ENCODE results near the gene ERAL1.

DNA sequence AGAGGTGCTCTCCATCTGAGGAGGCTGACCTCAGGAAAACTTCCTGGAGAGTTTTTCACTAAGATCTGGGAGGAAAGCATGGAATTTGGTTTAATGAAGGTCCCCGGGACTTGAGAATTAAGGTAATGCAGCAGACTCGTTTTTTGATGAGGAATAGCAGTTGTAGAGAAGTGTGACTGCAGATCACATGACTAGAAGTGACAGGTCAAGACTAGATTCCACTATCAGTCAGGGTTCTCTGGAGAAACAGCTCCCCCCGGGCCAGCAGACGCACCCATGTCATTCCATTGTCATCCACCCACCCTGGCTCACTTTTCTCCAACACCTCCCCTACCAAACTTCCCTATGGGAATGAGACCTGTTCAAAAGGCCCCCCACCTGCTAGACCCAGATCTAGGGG, 50.0 kb downstream of the ERAL1 start:
- TF ChIP-seq, protein P1, sequence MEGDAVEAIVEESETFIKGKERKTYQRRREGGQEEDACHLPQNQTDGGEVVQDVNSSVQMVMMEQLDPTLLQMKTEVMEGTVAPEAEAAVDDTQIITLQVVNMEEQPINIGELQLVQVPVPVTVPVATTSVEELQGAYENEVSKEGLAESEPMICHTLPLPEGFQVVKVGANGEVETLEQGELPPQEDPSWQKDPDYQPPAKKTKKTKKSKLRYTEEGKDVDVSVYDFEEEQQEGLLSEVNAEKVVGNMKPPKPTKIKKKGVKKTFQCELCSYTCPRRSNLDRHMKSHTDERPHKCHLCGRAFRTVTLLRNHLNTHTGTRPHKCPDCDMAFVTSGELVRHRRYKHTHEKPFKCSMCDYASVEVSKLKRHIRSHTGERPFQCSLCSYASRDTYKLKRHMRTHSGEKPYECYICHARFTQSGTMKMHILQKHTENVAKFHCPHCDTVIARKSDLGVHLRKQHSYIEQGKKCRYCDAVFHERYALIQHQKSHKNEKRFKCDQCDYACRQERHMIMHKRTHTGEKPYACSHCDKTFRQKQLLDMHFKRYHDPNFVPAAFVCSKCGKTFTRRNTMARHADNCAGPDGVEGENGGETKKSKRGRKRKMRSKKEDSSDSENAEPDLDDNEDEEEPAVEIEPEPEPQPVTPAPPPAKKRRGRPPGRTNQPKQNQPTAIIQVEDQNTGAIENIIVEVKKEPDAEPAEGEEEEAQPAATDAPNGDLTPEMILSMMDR (IDR thresholded peaks at IDR 0.05): no peak
- no peak for TF ChIP-seq ZFX (IDR thresholded peaks at IDR 0.05; ENCODE audit: borderline replicate concordance)
